ENCODE results near the gene APC. TPM values are rescaled to one million over a fixed set of nuclear protein-coding genes. Genes with fewer than 3 reads are reported as not detected.

The APC gene
- total and polyA plus RNA-seq, 2 donors (not counting 1 experiment from before 2014, with no cell fraction given): 8.1 to 55.8 TPM

DNA sequence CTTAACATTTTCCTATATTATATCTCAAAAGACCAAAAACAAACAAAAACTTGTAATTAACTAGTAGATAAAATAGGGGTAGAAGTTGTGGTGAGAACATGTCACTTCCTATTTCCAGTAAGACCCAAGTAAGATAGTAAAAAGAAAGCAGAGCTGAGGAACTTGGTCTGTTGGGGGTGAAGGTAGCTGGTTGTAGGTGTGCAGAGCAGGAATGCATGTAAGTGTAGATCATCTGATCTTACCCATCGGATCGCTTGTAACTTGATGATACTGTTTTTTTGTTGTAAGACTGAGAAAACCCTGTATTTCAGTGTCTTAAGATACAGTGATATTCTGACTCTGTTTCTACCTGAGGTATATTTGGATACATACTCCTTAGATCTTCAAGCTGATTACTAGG is 129.1 kb downstream of the APC start:
- Mint-ChIP-seq H3K4me3 (no peak overlapping the region), H3K4me1 (peaks cover 20% of the 10 kb centered on the region), H3K27ac (no peak overlapping the region), H3K9me3 (ENCODE audit: insufficient read depth) (no peaks in the 10 kb centered on the region), H3K27me3 (no peaks in the 10 kb centered on the region)
- Histone ChIP-seq H3K27ac (ENCODE audit: low read length in 2 of 2) (no peak overlapping the region), H3K9ac (ENCODE audit: low read length) (no peak overlapping the region), H4K20me1 (ENCODE audit: control insufficient read depth, insufficient read depth, low read length, poor library complexity, severe bottlenecking) (peaks cover 16% of the 10 kb centered on the region), H3K9me3 (ENCODE audit: control extremely low read depth in 1 of 3, control insufficient read depth in 2 of 3, insufficient read depth in 1 of 3, low read length in 2 of 3) (no peaks in the 10 kb centered on the region), H3K79me2 (ENCODE audit: control insufficient read depth, insufficient read depth, low read length) (peaks cover 24% of the 10 kb centered on the region), H3K27me3 (replicated peaks in 1 of 4; ENCODE audit: control extremely low read depth in 1 of 4, control insufficient read depth in 3 of 4, insufficient read depth in 4 of 4, low read length in 3 of 4) (no peaks in the 10 kb centered on the region), H3K4me1 (ENCODE audit: control insufficient read depth in 2 of 2, insufficient read depth in 2 of 2, low read length in 2 of 2) (peaks cover 9 to 15% of the 10 kb centered on the region in 2 donors), H2AFZ (ENCODE audit: insufficient read depth, low read depth, low read length, poor library complexity, severe bottlenecking) (no peak overlapping the region), H3K36me3 (replicated peaks in 1 of 2; ENCODE audit: control extremely low read depth in 1 of 2, control insufficient read depth in 1 of 2, extremely low read depth in 1 of 2, insufficient read depth in 2 of 2, low read length in 1 of 2) (peaks cover 12 to 54% of the 10 kb centered on the region in 2 experiments), H3K4me2 (replicated peaks; ENCODE audit: low read depth, low read length, poor library complexity, severe bottlenecking) (no peak overlapping the region), H3K4me3 (ENCODE audit: control extremely low read depth in 1 of 5, extremely low read depth in 1 of 5, insufficient read depth in 1 of 5, low read depth in 2 of 5, low read length in 4 of 5) (no peak overlapping the region)
- intact Hi-C loops (cut with micrococcal nuclease): no loop called here
- ChIA-PET CTCF (no interaction called here), POLR2A (no interaction called here)
- WGBS (ENCODE audit: insufficient coverage): 100% methylated on average over 1 of the region's 2 CpGs
- DNase-seq (no peak), ATAC-seq (ENCODE audit: low read depth) (no peak)
- TF ChIP-seq EZH2 (IDR thresholded peaks at IDR 0.05; ENCODE audit: borderline replicate concordance, insufficient read depth, low read depth, low read length, poor library complexity, severe bottlenecking): no peak
- TF ChIP-seq, protein P1, sequence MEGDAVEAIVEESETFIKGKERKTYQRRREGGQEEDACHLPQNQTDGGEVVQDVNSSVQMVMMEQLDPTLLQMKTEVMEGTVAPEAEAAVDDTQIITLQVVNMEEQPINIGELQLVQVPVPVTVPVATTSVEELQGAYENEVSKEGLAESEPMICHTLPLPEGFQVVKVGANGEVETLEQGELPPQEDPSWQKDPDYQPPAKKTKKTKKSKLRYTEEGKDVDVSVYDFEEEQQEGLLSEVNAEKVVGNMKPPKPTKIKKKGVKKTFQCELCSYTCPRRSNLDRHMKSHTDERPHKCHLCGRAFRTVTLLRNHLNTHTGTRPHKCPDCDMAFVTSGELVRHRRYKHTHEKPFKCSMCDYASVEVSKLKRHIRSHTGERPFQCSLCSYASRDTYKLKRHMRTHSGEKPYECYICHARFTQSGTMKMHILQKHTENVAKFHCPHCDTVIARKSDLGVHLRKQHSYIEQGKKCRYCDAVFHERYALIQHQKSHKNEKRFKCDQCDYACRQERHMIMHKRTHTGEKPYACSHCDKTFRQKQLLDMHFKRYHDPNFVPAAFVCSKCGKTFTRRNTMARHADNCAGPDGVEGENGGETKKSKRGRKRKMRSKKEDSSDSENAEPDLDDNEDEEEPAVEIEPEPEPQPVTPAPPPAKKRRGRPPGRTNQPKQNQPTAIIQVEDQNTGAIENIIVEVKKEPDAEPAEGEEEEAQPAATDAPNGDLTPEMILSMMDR (IDR thresholded peaks at IDR 0.05): no peak

DNA sequence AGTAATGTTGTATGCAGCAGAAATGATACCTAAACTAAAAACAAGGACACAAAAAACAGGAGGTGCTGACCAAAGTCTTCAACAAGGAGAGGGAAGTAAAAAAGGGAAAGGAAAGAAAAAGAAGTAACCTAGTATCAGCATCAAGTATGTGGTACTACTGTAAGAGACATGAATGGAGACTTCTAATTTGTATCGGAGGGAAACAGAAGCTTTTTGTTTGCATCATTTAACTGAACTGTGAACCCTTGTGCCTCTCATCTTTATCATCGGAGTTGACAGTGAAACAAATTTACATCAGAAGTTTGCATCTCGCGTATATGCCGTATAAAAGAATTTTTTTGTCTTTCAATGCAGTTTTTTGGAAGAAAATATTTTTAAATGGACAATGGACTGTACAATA is 129.7 kb downstream of the APC start:
- intact Hi-C loops (cut with micrococcal nuclease): no loop called here
- DNase-seq (no peak), ATAC-seq (ENCODE audit: low read depth) (no peak)
- no peaks in the 10 kb centered on the region for H3K27me3 ChIP-seq (replicated peaks in 1 of 4; ENCODE audit: control extremely low read depth in 1 of 4, control insufficient read depth in 3 of 4, insufficient read depth in 4 of 4, low read length in 3 of 4)
- H3K4me2 ChIP-seq (replicated peaks; ENCODE audit: low read depth, low read length, poor library complexity, severe bottlenecking): no peak overlapping the region
- H3K36me3 ChIP-seq (replicated peaks in 1 of 2; ENCODE audit: control extremely low read depth in 1 of 2, control insufficient read depth in 1 of 2, extremely low read depth in 1 of 2, insufficient read depth in 2 of 2, low read length in 1 of 2): peaks cover 12 to 54% of the 10 kb centered on the region in 2 experiments
- WGBS (ENCODE audit: insufficient coverage): 83% methylated on average over 1 of the region's 5 CpGs
- H3K4me3 ChIP-seq (ENCODE audit: control extremely low read depth in 1 of 5, extremely low read depth in 1 of 5, insufficient read depth in 1 of 5, low read depth in 2 of 5, low read length in 4 of 5): no peak overlapping the region
- peaks cover 2 to 8% of the 10 kb centered on the region in 2 donors for H3K4me1 ChIP-seq (ENCODE audit: control insufficient read depth in 2 of 2, insufficient read depth in 2 of 2, low read length in 2 of 2)
- H3K27me3 Mint-ChIP-seq: no peaks in the 10 kb centered on the region
- TF ChIP-seq EZH2 (IDR thresholded peaks at IDR 0.05; ENCODE audit: borderline replicate concordance, insufficient read depth, low read depth, low read length, poor library complexity, severe bottlenecking): no peak
- TF ChIP-seq, protein P1 (IDR thresholded peaks at IDR 0.05): no peak
- peaks cover 17% of the 10 kb centered on the region for H3K79me2 ChIP-seq (ENCODE audit: control insufficient read depth, insufficient read depth, low read length)
- no peak overlapping the region for H3K4me3 Mint-ChIP-seq
- no peak overlapping the region for H2AFZ ChIP-seq (ENCODE audit: insufficient read depth, low read depth, low read length, poor library complexity, severe bottlenecking)
- H3K27ac Mint-ChIP-seq: no peak overlapping the region
- H3K9me3 ChIP-seq (ENCODE audit: control extremely low read depth in 1 of 3, control insufficient read depth in 2 of 3, insufficient read depth in 1 of 3, low read length in 2 of 3): no peaks in the 10 kb centered on the region
- H3K4me1 Mint-ChIP-seq: peaks cover 13% of the 10 kb centered on the region
- H4K20me1 ChIP-seq (ENCODE audit: control insufficient read depth, insufficient read depth, low read length, poor library complexity, severe bottlenecking): peaks cover 16% of the 10 kb centered on the region
- H3K27ac ChIP-seq (ENCODE audit: low read length in 2 of 2): no peak overlapping the region
- no peak overlapping the region for H3K9ac ChIP-seq (ENCODE audit: low read length)
- ChIA-PET CTCF (no interaction called here), POLR2A (no interaction called here)
- no peaks in the 10 kb centered on the region for H3K9me3 Mint-ChIP-seq (ENCODE audit: insufficient read depth)

Measured in B cell (primary cell).